CD4-positive, alpha-beta T cell treated with Interleukin-12 subunit alpha and Interleukin-12 subunit beta, for 1 hour (primary cell): ENCODE data around the gene ANO6.
A peak's percentile ranks its signal among the peaks of the same experiment; 100 is the strongest.
"Not testable (repeated sequence)": the region's sequence is repeated elsewhere in the genome, so short reads cannot be mapped to it uniquely, and the experiment has no call there.

Source experiments
- DNase-seq: peaks from one replicate; pipeline ENCODE4 v3.0.0-alpha.2; 2020

Gene ANO6

DNA sequence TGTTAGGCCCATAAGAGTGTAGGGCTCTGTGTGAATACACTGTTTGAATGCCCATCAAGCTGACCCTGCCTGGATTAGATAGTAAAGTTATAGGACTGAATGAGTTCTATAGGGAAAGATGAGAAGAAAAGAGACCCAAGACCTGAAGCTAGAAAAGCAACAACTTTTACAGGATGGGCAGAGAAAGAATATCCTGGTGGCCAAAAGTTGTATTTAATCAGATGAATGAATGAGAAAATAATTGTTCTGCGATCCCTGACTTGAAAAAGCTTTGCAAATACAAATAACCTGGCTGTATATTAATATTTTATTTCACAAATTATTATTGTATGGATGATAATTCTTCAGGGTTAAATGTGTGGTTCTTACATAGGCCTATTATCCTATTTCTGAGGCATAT, 2.8 kb upstream of the ANO6 start:
- DNase-seq, result no peak

DNA sequence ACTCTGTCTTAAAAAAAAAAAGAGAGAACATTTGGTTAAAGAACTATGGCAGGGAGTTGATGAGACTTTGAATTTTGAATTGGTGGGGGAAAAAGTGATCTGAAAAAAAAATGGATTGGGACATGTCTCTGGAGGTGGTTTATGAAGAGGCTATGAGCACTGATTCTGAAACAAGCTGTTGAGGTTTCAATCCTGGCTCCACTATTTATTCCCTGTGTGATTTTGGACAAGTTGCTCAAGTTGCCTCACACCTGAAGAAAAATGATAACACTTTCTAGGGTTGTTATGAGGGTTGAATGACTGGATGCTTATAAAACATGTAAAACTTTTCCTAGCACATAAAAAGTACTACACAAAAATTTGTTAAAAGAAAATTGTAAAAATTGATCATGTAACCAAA, 1.8 kb upstream of the ANO6 start:
- no peak for DNase-seq

- no peak for DNase-seq
Measured at GRCh38 chr12:45214749-45215418, 1.0 kb upstream of the ANO6 start.

DNA sequence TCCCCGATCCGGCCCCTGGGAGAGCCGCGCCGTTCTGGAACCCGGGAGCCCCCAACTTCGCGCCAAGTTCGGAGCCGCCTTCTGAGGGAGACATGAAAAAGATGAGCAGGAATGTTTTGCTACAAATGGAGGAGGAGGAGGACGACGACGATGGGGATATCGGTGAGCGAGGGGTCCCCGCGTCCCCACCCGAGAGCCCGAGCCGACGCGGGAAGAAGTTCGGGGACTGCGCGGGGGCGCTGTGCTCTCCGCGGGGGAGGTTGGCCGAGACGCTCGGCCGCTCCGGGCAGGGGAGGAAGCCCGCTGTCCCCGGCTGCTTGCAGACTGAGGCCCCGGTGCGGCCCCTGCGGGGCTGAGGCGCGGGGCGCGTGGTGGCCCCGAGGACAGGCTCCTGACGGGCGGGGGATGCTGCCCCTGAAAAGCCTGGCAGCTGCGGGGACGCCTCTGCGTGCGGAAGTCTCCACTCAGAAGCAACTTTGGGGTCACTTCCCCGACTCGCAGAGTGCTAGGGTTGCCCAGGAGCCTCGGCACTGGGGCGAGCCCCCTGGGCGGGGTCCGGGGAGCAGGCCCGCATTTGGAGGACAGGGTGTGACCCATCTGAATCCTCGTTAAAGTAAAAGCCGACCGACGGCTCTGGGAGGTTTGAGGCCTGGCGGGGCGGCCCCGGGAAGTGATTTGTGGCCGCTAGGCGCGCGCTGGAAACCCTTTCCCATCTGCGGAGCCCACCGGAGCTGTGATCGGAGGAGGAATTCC, 511 bp downstream of the ANO6 start:
- DNase-seq, result peak; percentile 44

DNA sequence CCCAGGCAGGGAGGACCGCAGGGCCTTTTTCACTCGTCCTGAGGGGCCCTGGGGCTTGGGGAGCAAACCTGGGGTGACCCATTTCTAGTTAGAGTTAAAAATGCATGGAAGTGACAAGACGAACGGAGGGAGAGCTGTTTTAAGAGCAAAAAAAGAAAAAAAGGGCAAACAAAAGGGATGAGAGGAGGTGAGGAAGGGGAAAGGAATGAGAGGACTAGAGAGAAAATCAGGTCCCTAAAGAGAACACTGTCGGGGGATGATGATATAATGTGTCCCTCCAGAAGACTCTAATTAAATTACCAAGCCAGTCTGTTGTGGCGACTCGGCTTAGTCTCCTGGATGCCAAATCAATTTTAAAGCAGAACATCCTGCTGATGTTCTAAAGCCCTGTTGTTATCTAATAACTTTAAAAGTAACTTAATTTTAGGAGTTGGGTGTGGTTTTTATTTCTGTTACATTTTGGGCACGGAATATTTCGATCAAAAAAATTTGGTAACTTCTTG, 1.1 kb downstream of the ANO6 start:
- DNase-seq, result no peak

DNA sequence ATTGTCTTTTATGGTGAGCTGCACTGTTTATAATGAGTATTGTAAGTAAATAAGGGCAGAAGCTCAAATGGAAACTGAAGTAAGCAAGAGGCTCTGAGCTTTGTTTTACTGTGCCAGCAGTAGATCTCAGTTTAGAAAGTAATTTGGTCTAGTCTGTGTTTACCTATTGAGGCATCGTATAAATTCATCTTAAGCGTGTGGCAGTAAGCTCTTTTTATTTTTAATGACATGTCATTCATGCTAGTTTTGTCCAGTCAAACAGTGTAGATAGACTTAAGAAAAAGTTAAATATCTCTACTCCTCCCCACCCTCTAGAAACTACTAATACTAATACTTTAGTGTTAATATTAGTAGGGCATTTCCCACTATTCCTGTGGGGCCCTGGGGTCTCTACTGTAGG, 2.0 kb downstream of the ANO6 start:
- DNase-seq, result no peak

GRCh38 chr12:45219621-45220020, 3.7 kb downstream of the ANO6 start:
- DNase-seq, result no peak

GRCh38 chr12:45220363-45220931, 4.6 kb downstream of the ANO6 start:
- no peak for DNase-seq

DNA sequence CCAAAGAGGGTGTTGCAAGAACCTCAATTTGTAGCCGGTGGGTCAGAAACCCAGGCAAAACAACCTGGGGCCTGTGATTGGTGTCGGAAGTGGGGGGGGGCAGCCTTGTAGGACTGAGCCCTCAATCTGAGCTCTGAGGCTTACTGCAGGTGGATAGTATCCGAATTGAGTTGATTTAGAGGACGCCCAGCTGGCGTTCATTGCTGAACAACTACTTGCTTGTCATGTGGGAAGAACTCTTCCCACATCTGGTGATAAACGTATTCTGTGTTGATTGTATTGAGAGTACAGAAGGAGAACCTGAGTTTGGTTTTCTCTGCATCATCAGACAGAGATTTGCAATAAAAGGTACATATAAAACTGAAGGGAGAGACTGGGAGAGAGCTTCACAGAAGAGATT, 5.1 kb downstream of the ANO6 start:
- DNase-seq, result no peak

DNA sequence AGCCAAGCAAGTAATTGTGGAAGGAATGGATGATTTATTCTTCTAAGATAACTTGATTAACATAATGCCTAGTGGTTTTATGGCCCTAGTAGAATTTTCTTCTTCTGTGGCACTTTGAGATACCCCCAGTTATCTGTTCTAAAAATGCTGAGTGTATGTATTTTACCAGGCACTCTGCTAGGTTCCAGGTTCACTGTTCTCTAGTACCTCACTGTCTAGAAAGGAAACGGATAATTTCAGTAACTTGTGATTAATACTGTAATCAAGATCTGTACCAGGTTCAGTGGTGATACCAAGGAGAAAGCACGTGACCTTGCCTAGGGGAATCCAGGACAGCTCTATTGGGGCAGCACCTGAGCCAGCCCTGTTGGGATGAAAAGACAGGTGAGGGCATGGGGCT, 8.0 kb downstream of the ANO6 start:
- DNase-seq, result no peak

DNA sequence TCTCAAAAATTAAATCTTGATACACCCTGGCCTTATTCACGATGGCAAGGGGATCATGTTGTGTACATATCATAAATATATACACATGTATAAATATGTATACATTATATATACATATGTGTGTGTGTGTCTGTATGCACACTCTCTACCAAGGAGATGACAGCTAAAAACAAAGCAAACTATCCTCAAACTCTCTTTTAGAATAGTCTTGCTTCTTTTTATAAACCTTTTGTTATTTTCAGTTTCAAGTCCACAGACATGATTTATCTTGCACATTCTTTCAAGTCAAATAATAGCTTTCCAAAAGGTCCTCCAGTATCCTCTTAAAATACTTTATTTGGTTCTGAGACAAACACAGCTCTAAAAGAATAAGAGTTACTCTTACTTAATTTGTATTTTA, 8.4 kb downstream of the ANO6 start:
- DNase-seq, result no peak

DNA sequence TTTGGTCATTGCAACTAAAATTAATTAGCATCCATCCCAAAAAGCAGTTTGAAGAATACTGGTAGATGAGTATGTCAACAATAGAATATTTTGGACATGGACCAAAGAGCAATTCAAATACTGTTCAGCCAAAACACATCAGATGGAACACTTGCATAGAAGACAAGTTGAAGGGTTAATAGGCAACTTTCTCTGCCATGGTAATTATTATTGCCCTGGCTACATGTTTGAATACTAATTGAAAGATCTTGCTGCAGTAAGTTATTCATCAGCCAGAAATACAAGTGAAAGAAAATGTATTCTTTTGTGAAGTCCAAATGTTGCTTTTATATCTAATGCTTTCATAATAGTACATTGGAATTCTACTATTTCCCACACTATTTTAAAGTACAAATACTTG, 10.1 kb downstream of the ANO6 start:
- DNase-seq, result no peak

- DNase-seq, result no peak
Measured at GRCh38 chr12:45227316-45228067, 11.6 kb downstream of the ANO6 start.

DNA sequence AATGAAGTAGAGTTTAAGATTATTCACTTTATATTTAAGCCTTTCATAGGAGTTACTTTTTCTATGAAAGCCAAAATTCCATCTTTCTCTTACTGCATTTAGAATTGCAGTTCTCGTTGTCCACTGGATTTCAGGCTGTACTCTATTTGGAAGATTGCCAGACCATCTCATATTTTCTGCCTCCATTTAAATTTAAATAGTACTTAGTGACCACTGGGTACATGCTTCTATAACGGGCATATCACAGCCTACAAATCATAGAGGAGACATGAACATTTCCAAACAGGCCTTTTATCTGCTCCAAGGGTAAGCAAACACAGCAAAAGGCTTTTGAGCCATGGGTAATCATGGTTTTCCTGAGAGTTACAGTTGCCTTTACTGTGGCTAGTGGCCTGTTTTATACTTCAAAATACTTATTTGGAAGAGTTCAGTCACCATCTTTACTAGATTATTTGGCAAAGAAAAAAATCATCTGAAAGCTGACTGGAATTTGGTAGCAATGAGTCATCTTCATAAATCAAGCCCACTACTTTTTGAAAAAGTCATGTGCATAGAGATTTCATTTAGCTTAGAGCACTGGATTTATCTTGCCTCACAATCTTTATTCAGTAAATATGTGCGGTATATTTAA, 15.7 kb downstream of the ANO6 start:
- DNase-seq, result no peak

GRCh38 chr12:45232146-45232755, 16.4 kb downstream of the ANO6 start:
- no peak for DNase-seq

DNA sequence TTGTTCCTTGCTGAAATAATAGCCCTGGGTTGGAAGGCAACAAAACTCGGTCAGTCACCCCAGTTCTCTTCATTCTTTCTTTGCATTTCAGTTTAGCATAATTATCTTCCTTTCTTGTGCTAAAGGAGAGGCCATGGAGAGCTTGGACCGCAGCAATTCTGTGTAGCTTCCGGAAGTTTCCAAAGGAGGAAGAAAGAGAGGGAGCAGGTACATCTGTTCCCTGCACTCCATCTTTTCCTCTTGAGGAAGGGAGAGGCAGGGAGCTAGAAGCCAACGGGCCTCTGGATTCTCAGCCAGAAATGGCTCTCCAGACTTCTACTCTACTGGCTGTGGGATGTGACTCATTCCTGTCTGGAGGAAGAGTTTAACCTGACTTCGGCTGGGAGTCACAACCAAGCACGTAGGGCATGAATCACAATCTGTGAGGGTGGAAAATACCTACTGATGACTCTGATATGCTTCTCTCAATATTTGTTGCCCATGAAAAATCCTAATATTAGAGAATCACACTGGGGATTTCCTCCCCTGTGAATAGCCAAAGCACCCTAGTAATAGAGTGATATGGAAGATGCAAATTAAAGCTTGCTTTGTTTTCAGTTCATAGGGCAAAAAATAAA, 17.0 kb downstream of the ANO6 start:
- no peak for DNase-seq

DNA sequence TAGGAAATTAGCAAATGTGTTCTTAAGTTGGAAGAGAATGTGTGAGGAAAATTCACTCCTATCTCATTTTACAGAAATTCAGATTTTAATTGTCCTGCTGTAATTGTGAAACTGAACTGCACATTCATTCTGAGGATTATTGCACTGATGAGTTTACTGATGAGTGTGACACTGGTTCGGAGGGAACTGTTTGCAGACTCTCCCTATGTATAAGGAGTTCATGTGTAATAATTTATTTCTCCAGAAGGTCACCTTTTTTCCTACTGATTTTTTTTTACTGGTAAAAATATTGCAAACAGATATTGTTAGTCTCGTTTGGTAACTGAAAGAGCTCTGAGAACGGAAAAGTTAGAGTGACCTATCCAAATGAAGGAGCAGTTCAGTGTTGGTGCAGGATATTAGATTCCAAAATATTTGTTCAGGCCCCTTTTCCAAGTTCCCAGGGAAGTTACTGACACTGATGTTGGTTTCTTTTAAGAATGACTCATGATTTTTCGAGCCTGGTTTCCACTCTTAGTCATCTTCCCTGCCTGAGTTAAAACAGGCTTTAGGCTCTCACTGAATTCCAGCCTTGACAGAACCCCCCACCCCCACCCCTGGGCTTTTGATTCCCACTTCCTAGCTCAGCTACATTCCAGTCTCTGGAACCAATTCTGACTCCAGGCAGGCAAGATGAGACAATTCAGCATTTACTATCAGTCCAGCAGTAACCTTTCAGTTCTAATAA, 18.4 kb downstream of the ANO6 start:
- no peak for DNase-seq

GRCh38 chr12:45235087-45236025, 19.5 kb downstream of the ANO6 start:
- no peak for DNase-seq

- not testable (repeated sequence) for DNase-seq
Measured at GRCh38 chr12:45236383-45236782, 20.5 kb downstream of the ANO6 start.

GRCh38 chr12:45242180-45242579, 26.3 kb downstream of the ANO6 start:
- DNase-seq, result no peak
